ENCODE results near the gene SVEP1.
"Not testable (repeated sequence)": the region's sequence is repeated elsewhere in the genome, so short reads cannot be mapped to it uniquely, and the experiment has no call there.

SVEP1 gene

DNA sequence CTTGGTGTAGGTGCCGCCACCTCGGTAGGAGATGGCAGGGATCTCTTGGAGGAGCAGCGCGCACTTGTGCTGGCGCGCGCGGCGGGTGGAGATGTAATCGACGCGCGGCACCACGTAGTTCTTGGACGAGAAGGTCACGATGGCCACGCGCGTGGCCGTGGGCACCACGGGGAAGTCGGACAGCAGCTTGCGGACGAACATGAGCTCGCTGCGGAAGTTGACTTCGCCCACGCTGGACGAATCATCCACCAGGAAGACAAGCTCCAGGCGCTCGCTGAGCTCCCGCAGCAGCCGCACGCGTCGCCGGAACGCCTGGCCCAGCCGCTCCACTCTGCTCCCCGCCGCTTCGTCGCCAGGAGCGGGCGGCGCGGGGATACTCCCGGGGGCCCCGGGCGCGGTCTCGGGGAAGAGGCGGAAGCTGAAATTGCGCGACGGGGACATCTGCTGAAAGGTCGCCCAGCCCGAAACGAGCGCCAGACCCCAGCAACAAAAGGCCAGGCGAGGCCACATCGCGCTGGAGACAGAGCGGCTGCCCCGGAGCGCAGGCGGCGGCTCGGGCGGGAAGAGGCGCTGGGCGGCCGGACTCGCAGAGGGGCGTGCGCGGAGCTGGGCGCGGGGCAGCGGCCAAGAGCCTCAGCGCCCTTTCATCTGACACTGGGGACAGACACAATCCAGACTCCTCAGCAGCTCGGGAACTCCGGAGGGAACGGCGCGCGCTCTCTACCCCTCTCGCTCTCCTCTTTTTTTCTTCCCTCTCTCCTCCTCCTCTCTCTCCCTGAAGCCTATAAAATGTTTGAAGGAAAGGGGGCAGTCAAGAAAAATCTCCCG is at the start of gene SVEP1:
TSS of gene SVEP1 (minus strand) at position 708 of the 828 bp plus-strand sequence. CDS start at position 510, 198 bp downstream.
- no peak for DNase-seq (ENCODE audit: low read depth in 2 of 2)

DNA sequence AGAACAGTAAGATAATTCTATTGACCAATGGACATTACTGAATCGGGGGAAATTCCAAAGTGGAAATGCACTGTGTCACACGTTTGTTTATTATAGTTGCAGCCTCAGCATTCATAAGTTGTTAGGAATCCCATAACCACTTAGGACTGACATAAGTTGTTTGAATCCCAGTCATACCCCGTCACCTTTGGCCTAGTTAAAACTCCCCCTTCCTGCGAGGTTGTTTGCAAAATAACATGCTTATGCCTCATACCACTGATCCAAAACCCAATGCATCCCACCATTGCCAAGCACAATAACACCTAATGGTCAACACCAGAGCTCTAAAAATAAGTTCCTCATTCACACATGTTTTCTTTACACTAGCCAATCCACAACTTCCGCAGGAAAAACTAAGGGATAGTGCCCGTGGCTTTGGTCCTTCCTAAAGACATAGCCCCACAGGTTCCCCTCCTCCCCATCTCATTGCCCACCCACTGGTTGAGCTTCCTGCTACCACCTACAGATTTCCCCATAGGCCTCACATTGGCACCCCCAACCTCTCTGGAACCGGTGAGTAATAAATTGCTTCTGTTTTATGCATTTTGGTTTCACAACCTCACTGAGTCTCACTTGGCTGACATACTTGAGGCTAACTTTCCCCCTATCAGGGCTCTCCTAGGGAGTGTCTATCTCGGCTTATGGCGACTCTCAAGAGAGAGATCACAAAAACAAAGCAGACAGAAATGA is 46.7 kb upstream of the SVEP1 start:
- no peak for DNase-seq (ENCODE audit: low read depth in 2 of 2)

GRCh38 chr9:110623462-110624025 is 44.0 kb upstream of the SVEP1 start:
- no peak for DNase-seq (ENCODE audit: low read depth in 2 of 2)

- DNase-seq (ENCODE audit: low read depth in 2 of 2) = no peak
Observed at GRCh38 chr9:110622368-110622767, 42.8 kb upstream of the SVEP1 start.

- DNase-seq (ENCODE audit: low read depth in 2 of 2) = no peak
Observed at GRCh38 chr9:110620726-110621125, 41.2 kb upstream of the SVEP1 start.

GRCh38 chr9:110619831-110620230 is 40.3 kb upstream of the SVEP1 start:
- DNase-seq (ENCODE audit: low read depth in 2 of 2) = no peak

DNA sequence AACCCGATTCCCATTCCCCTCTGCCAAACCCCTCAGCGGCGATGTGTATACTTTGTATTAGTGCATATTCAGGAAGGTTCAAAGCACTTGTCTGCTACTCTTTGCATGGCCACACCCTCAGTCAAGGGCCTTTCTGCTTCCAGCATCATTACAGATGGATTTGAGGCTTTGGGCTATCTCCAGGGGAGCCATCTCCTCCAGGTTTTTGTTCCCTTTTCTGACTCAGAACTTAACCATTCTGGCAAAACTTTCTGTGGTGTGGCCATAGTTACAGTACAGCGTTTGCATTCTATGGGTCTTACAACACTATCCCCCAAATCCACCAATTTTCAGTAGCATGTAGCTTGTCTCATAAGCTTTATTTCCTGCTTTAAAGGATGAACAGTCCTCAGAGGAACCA is 36.0 kb upstream of the SVEP1 start:
- DNase-seq (ENCODE audit: low read depth in 2 of 2) = no peak

- DNase-seq (ENCODE audit: low read depth in 2 of 2) = not testable (repeated sequence)
Observed at GRCh38 chr9:110614576-110614975, 35.0 kb upstream of the SVEP1 start.

- no peak for DNase-seq (ENCODE audit: low read depth in 2 of 2)
Observed at GRCh38 chr9:110606179-110606790, 26.7 kb upstream of the SVEP1 start.

DNA sequence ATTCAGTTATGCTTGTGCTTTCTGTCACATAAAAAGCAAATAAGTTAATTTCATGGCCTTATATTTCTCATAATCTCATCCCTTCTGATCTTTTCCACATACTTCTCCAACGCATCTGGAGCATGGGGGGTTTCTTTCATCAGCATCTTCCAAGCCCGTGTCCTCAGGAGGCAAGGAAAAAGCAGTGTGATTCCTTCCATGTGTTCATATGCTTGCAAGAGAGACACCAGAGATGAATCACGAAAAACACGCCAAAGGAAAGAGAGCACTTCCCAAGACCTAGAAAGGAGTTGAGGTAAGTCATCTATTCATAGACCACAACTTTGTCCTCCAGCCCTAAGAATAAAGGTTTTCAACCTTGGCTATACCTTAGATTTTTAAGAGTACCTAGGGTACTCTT is 26.0 kb upstream of the SVEP1 start:
- DNase-seq (ENCODE audit: low read depth in 2 of 2) = no peak

DNA sequence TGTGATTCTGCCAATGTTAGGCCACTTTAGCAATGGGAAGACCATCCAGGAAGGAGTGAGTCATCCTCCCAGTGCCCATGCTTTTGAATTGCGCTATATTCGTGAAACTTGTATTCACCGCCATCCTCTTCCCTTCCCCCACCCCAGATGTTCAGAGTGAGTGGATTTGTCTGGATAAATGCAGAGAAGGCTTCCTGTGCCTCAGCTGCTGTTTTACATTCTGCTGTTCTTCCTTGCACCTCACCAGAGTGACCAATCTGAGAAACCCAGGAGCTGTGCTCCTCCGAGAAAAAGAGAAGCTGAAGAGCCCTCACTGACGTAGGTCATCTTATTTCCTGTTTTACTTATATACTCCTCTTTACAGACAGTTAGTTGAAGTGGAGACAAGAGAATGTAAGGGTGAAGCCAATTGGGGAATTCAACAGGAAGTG is 24.6 kb upstream of the SVEP1 start:
- DNase-seq (ENCODE audit: low read depth in 2 of 2) = no peak

DNA sequence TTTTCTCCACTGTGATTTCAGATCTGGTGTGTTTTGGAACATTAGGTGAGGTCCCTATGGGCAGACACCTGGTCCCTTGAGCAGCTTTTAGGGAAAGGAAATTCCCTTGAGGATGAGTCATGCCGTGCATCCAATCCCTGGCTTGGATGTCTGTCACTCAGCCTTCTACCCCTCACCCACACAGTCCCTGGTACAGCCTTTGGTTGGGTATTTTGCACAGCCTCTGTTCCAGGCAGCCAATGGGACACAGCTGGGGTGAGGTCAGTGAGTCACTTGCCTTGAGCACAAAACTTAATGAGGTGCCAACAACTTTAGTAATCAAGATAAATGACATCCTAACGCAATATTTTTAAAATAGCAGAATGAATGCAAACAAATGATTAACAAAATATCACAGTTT is 22.7 kb upstream of the SVEP1 start:
- no peak for DNase-seq (ENCODE audit: low read depth in 2 of 2)

- no peak for DNase-seq (ENCODE audit: low read depth in 2 of 2)
Observed at GRCh38 chr9:110601098-110601497, 21.6 kb upstream of the SVEP1 start.

DNA sequence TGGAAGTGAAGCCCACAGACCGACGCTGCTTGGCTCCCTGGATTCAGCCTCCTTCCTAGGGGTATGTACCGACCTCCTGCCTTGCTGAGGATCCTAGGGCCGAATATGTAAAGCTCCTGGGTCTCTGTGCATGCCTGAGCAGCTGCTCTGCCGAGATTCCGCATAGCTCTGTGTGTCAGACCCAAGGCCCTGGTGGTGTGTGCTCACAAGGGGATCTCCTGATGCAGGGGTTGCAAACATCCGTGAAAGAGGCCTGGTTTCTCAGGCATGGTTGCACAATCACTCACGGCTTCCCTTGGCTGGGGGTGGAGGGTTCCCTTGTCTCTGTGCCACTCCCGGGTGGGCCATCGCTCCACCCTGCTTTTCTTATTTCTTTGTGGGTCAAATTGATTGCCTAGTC is 19.9 kb upstream of the SVEP1 start:
- DNase-seq (ENCODE audit: low read depth in 2 of 2) = no peak

DNA sequence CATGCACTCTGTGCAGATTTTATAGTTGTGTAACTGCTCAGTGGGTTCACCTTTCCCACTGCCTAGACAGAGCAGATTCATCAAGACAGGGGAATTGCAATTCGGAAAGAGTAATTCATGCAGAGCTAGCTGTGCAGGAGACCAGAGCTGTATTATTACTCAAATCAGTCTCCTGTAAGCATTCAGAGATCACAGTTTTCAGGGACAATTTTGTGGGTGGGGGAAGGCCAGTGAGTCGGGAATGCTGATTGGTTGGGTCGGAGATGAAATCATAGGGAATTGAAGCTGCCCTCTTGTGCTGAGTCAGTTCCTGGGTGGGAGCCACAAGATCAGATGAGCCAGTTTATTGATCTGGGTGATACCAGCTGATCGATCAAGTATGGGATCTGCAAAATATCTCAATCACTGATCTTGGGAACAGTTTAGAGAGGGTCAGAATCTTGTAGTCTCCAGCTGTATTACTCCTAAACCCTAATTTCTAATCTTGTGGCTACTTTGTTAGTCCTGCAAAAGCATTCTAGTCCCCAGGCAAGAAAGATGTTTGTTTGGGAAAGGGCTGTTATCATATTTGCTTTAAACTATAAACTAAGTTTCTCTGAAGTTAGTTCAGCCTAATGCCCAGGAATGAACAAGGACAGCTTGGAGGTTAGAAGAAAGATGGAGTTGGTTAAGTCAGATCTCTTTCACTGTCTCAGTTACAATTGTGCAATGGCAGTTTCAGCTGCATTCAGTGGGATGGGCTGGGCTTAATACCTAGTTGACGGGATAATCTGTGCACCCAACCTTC is 12.7 kb upstream of the SVEP1 start:
- DNase-seq (ENCODE audit: low read depth in 2 of 2) = no peak

- DNase-seq (ENCODE audit: low read depth in 2 of 2) = no peak
Observed at GRCh38 chr9:110591526-110591925, 12.0 kb upstream of the SVEP1 start.

DNA sequence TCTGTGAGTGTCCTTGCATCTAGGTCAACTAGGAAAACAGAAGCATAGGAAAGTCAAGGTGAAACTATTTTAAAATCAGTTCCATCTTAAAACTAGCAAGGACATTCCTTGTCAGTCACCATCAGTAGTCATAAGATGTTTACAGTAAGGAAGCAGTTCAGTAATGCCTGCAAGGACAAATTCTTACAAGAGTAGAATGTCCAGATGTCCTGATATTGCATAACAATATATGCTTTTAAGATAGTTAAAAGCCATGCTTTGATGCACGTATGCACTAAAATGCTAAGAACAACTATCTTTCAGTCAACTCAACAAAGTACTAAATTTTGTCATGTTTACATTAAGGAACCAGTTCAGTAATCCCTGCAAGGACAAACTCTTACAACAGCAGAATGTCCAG is 11.3 kb upstream of the SVEP1 start:
- DNase-seq (ENCODE audit: low read depth in 2 of 2) = no peak

DNA sequence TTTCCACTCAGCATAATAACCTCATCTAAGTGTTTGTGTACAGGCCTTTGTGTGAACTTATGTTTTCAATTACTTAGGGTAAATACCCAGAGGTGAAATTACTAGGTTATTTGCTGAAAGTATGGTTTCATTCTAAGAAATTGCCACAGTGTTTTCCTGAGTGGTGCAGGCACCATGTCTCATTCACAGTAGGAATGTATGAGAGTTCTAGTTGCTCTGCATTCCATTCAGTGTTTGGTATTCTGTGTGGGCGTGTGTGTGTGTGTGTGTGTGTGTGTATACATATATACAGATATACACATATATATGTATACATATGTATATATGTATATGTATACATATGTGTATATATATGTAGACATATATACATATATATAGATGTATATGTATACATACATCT is 8.8 kb upstream of the SVEP1 start:
- DNase-seq (ENCODE audit: low read depth in 2 of 2) = no peak

DNA sequence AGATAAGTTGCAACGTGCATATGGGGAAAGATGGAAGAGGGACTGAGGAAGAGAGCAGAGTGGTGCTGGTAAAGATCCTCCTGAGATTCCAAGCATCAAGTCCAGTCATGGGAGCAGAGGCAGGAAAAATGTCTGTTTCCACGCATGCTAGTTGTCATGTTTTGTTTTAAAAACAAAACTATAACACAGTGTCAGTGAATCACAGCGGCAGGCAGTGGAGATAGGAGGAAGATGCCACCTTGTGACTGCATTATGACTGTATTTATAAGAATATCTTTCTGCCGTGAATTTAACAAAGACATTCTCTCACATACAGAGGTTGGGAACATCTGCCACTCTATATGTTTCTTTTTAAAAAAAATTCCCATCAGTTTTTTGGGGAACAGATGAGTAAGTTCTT is 3.7 kb upstream of the SVEP1 start:
- DNase-seq (ENCODE audit: low read depth in 2 of 2) = no peak

DNA sequence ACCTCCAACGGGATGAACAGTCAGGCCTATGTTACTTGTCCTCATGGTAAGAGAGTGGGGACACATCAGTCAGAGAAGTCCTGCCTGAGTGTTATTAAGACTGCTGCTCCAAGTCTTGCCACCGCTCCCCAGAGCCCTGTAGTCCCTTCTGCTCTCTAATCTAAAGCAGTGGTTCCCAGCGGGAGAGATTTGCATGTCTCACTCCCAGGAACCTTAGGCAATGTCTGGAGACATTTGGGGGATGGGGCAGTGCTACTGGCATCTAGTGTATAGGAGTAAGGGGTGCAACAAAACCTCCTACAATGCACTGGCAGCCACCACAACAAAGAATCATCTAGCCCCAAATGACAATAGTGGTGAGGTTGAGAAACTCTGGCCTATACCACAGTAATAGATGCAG is 2.6 kb upstream of the SVEP1 start:
- no peak for DNase-seq (ENCODE audit: low read depth in 2 of 2)

GRCh38 chr9:110580850-110581249 is 1.3 kb upstream of the SVEP1 start:
- no peak for DNase-seq (ENCODE audit: low read depth in 2 of 2)

GRCh38 chr9:110579862-110580219 is 300 bp upstream of the SVEP1 start:
- no peak for DNase-seq (ENCODE audit: low read depth in 2 of 2)
